Measurements from ENCODE around the gene TMEM270. TPM values are rescaled to one million over a fixed set of nuclear protein-coding genes. Genes with fewer than 3 reads are reported as not detected.
A peak's percentile ranks its signal among the peaks of the same experiment; 100 is the strongest.
"Not testable (repeated sequence)": the region's sequence is repeated elsewhere in the genome, so short reads cannot be mapped to it uniquely, and the experiment has no call there.

TMEM270 gene
- total RNA-seq, 2 donors from 2014 or later = not detected

DNA sequence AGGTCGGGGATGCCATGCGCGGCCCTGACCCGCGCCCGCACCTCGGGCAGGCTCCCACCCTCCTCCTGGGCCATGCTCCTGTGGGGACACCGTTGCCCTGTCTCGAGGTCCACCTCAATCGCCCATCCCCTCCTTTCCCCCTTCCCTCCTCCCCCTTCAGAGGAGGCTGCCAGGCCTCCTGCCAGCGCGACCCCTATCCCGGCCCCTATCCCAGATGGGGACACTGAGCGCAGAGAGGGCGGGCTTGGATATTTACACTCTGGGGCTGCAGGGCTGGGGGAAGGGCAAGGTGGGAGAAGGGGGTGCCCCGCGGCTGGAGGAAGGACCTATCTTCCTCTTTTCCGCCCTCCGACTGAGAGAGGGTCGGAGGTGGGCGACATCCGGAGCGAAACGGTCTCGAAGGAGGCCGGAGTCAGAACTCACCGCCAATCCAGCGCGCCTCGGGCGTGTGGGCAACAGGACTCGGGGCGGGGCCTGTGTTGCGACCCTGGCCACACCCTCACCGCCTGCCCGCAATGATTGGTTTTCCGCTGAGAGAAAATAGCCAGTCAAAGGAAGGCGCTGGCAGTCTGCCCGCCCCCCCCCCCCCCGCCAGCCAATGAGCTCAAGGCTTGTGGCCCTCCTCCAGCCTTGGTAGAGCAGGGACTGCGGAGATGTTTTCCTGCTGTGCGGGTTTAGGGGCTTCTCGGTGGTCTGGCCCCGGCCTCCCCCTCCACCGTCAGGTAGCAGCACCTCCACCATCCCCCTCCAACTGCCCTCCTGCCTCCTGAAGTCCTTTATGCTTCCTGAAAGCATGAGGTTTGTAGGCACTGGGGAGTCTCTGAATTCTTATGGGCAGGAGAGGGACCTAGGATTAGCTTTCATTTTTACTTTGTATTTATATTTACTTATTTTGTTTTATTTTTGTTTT is 18.6 kb upstream of the TMEM270 start, which contains the start of gene METTL27:
TSS of gene METTL27 (minus strand) at position 450 of the 910 bp plus-strand sequence. CDS start at position 74, 376 bp downstream.
- Histone ChIP-seq H3K27me3 (no peaks in the 10 kb centered on the region), H3K36me3 (no peaks in the 10 kb centered on the region), H3K27ac (peak within 1 kb of the TSS; percentile 47 to 70), H3K4me1 (peaks cover 0 to 11% of the 10 kb centered on the region in 2 donors), H3K4me3 (peak within 1 kb of the TSS; percentile 53 to 67), H3K9me3 (no peaks in the 10 kb centered on the region)
- DNase-seq (ENCODE audit: low spot score) = peak; percentile 94
- TF ChIP-seq, protein P1, sequence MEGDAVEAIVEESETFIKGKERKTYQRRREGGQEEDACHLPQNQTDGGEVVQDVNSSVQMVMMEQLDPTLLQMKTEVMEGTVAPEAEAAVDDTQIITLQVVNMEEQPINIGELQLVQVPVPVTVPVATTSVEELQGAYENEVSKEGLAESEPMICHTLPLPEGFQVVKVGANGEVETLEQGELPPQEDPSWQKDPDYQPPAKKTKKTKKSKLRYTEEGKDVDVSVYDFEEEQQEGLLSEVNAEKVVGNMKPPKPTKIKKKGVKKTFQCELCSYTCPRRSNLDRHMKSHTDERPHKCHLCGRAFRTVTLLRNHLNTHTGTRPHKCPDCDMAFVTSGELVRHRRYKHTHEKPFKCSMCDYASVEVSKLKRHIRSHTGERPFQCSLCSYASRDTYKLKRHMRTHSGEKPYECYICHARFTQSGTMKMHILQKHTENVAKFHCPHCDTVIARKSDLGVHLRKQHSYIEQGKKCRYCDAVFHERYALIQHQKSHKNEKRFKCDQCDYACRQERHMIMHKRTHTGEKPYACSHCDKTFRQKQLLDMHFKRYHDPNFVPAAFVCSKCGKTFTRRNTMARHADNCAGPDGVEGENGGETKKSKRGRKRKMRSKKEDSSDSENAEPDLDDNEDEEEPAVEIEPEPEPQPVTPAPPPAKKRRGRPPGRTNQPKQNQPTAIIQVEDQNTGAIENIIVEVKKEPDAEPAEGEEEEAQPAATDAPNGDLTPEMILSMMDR (IDR thresholded peaks at IDR 0.05) = no peak

DNA sequence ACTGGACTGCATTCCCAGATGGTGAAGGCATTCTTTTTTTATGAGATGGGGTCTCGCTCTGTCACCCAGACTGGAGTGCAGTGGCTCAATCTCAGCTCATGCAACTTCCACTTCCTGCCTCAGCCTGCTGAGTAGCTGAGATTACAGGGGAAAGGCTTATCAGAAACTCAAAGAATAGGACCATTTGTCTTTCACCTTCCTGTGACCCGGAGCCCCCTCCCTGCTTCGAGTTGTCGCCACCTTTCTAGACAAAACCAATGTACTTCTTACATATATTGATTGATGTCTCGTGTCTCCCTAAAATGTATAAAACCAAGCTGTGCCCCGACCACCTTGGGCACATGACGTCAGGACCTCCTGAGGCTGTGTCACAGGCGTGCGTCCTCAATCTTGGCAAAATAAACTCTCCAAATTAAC is 16.8 kb upstream of the TMEM270 start:
- Histone ChIP-seq H3K27me3 (no peaks in the 10 kb centered on the region), H3K27ac (no peak overlapping the region), H3K4me3 (no peak overlapping the region), H3K9me3 (no peaks in the 10 kb centered on the region), H3K4me1 (peaks cover 0 to 11% of the 10 kb centered on the region in 2 donors), H3K36me3 (no peaks in the 10 kb centered on the region)
- TF ChIP-seq, protein P1 (IDR thresholded peaks at IDR 0.05) = no peak
- DNase-seq (ENCODE audit: low spot score) = no peak

DNA sequence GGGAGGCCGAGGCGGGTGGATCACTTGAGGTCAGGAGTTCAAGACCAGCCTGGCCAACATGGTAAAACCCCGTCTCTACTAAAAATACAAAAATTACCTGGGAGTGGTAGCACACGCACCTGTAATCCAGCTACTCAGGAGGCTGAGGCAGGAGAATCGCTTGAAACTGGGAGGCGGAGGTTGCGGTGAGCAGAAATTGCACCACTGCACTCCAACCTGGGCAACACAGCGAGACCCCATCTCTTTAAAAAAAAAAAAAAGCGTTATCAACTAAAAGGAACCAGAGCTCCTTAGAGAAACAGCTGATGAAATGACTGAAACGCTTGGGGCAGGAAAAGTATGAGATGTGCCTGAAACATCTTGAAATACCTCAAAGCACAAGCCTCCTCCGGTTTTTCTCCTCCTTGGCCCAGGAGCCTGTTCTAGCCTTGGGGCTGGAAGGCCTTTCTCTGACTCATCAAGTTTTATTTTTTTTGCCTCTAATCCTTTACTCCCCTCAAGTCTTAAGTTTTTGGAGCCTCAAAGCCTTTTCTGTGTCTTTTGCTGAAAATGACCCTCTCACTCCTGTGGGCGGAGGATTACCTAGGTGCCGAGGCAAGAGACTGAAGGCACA is 16.0 kb upstream of the TMEM270 start:
- H3K4me1 ChIP-seq = peaks cover 0 to 11% of the 10 kb centered on the region in 2 donors
- TF ChIP-seq, protein P1 (IDR thresholded peaks at IDR 0.05) = no peak
- no peaks in the 10 kb centered on the region for H3K9me3 ChIP-seq
- no peaks in the 10 kb centered on the region for H3K27me3 ChIP-seq
- no peak overlapping the region for H3K4me3 ChIP-seq
- no peak for DNase-seq (ENCODE audit: low spot score)
- no peak overlapping the region for H3K27ac ChIP-seq
- H3K36me3 ChIP-seq = no peaks in the 10 kb centered on the region

DNA sequence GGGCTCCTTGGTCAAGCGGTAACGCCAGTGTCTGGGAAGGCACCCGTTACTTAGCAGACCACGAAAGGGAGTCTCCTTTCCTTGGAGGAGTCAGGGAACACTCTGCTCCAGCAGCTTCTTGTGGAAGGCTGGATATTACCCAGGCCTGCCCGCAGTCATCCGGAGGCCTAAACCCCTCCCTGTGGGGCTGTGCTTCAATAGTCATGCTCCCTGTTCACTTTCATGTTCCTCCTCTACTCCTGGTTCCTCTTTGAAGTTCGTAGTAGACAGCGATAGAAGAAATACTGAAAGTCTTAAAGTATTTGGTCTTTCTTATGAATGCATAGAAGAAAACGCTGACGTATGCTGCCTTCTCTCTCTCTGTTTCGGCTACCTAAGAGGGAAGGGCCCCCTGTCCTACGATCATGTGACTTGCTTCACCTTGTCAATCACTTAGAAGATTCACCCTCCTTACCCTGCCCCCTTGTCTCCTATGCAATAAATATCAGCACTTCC is 15.2 kb upstream of the TMEM270 start:
- not testable (repeated sequence) for H3K9me3 ChIP-seq; H3K27me3 ChIP-seq; H3K27ac ChIP-seq; DNase-seq (ENCODE audit: low spot score); H3K36me3 ChIP-seq; H3K4me3 ChIP-seq
- peaks cover 0 to 17% of the 10 kb centered on the region in 2 donors for H3K4me1 ChIP-seq

DNA sequence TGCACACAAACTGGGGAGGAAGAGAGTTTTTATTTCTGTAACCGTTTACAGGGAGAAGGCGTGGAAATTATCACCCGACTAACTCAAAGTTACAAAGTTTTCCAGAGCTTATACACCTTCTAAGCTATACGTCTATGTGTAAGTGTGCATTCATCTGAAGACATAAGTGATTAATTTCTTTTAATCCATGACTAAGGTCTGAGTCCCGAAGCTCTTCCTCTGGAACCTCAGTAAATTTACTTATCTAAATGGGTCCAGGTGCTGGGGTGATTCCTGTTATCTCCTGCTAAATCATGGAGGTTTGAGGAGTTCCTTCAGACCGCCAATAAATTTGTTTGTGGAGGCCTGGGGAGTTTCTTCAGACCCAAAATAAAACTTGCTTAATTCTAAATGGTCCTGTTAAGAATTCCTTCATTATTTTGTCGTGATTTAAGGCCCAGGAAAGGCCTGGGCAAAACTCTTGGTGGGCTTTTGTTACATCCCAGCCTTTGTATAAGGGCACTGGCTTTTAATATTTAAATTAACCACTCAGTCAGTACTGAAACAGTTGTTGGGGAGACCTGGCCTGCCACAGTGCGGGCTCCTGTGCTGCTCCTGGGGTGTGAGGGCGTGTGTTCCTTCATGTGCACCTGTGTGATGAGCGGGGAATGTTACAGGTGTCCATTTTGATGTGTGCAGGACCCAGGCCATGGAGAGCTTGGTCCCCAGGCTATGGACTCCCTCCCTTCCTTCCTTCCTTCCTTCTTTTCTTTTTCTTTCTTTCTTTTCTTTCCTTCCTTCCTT is 12.8 kb upstream of the TMEM270 start:
- H3K27ac ChIP-seq = no peak overlapping the region
- TF ChIP-seq, protein P1 (IDR thresholded peaks at IDR 0.05) = no peak
- no peak for DNase-seq (ENCODE audit: low spot score)

More for the DNA sequence above, 12.8 kb upstream of the TMEM270 start:
- Histone ChIP-seq H3K9me3 (no peaks in the 10 kb centered on the region), H3K4me1 (peaks cover 0 to 16% of the 10 kb centered on the region in 2 donors), H3K4me3 (no peak overlapping the region), H3K36me3 (no peaks in the 10 kb centered on the region), H3K27me3 (no peaks in the 10 kb centered on the region)
